HEK293 (cell line): Measurements from ENCODE around the gene LDLRAD2.

Experiments used
- GLI2 ChIP-seq: fragments of 450-650 bp; formaldehyde crosslinking; IDR thresholded peaks from 2 replicates; pipeline ENCODE4; 2017; ENCODE audit warnings: missing biosample characterization, missing genetic modification characterization, low read depth, borderline replicate concordance
- GLIS2 ChIP-seq: fragments of 450-650 bp; formaldehyde crosslinking; IDR thresholded peaks from 2 replicates; pipeline ENCODE4 v1.5.1; 2016; ENCODE audit warnings: missing biosample characterization, missing genetic modification characterization
- HOXC10 ChIP-seq: sonication (generic); formaldehyde crosslinking; IDR thresholded peaks from 2 replicates; pipeline ENCODE4 v1.8.1; 2023; ENCODE audit warnings: mild to moderate bottlenecking, missing genetic modification reagents
- MZF1 ChIP-seq: fragments of 450-650 bp; formaldehyde crosslinking; IDR thresholded peaks from 2 replicates; pipeline ENCODE4 v1.5.1; 2017; ENCODE audit warnings: missing biosample characterization, missing genetic modification characterization, borderline replicate concordance
- PRDM1 ChIP-seq: fragments of 450-650 bp; formaldehyde crosslinking; IDR thresholded peaks from 2 replicates; pipeline ENCODE4; 2016; ENCODE audit warnings: missing biosample characterization, missing genetic modification characterization
- SALL2 ChIP-seq: fragments of 450-650 bp; formaldehyde crosslinking; IDR thresholded peaks from 2 replicates; pipeline ENCODE4 v1.5.0; 2017; ENCODE audit warnings: missing biosample characterization, mild to moderate bottlenecking, missing genetic modification characterization, borderline replicate concordance
- SP7 ChIP-seq: fragments of 450-650 bp; formaldehyde crosslinking; IDR thresholded peaks from 2 replicates; pipeline ENCODE4 v1.5.1; 2016; ENCODE audit warnings: missing biosample characterization, missing genetic modification characterization
- ZBTB21 ChIP-seq: fragments of 450-650 bp; formaldehyde crosslinking; IDR thresholded peaks from 2 replicates; pipeline ENCODE4 v1.5.1; 2017; ENCODE audit warnings: missing biosample characterization, missing genetic modification characterization
- ZFP3 ChIP-seq: fragments of 450-650 bp; formaldehyde crosslinking; IDR thresholded peaks from 2 replicates; pipeline ENCODE4 v1.5.1; 2016; ENCODE audit warnings: low read depth, missing biosample characterization, missing genetic modification characterization
- ZFP41 ChIP-seq: fragments of 450-650 bp; formaldehyde crosslinking; IDR thresholded peaks from 2 replicates; pipeline ENCODE4 v1.5.1; 2016; ENCODE audit warnings: missing biosample characterization, missing genetic modification characterization, borderline replicate concordance
- ZNF274 ChIP-seq, 2 experiments: fragments of 200-500 bp in 1 of 2; fragments of 450-650 bp in 1 of 2; sonication (Bioruptor generic) in 1 of 2; formaldehyde crosslinking in 1 of 2; IDR thresholded peaks; 2 replicates each; pipeline versions ENCODE4 v1.5.1 to v1.6.1; 2014 to 2016; ENCODE audit warnings: borderline replicate concordance in 1 of 2, inconsistent platforms in 1 of 2, low read length in 1 of 2, missing biosample characterization in 1 of 2, missing genetic modification characterization in 1 of 2
- ZNF341 ChIP-seq: fragments of 450-650 bp; formaldehyde crosslinking; IDR thresholded peaks from 2 replicates; pipeline ENCODE4; 2016; ENCODE audit warnings: low read depth, missing biosample characterization, missing genetic modification characterization
- ZNF350 ChIP-seq: fragments of 450-650 bp; formaldehyde crosslinking; IDR thresholded peaks from 2 replicates; pipeline ENCODE4 v1.5.0; 2017; ENCODE audit warnings: missing biosample characterization, mild to moderate bottlenecking, missing genetic modification characterization
- ZNF560 ChIP-seq: fragments of 450-650 bp; formaldehyde crosslinking; IDR thresholded peaks from 2 replicates; pipeline ENCODE4 v1.5.1; 2017; ENCODE audit warnings: missing biosample characterization, missing genetic modification characterization, borderline replicate concordance
- ZNF621 ChIP-seq: fragments of 450-650 bp; formaldehyde crosslinking; IDR thresholded peaks from 2 replicates; pipeline ENCODE4 v1.5.1; 2017; ENCODE audit warnings: missing biosample characterization, missing genetic modification characterization
- ZNF624 ChIP-seq: fragments of 450-650 bp; formaldehyde crosslinking; IDR thresholded peaks from 2 replicates; pipeline ENCODE4 v1.5.1; 2017; ENCODE audit warnings: missing biosample characterization, missing genetic modification characterization
- ZNF626 ChIP-seq: fragments of 450-650 bp; sonication (Bioruptor Pico); formaldehyde crosslinking; IDR thresholded peaks from 2 replicates; pipeline ENCODE4 v1.5.1; 2018; ENCODE audit warnings: missing biosample characterization, missing genetic modification characterization, inconsistent platforms
- ZNF707 ChIP-seq: fragments of 450-650 bp; formaldehyde crosslinking; IDR thresholded peaks from 2 replicates; pipeline ENCODE4 v1.5.1; 2016; ENCODE audit warnings: missing biosample characterization, missing genetic modification characterization
- ZNF785 ChIP-seq: fragments of 450-650 bp; formaldehyde crosslinking; IDR thresholded peaks from 2 replicates; pipeline ENCODE4 v1.5.1; 2016; ENCODE audit warnings: missing biosample characterization, missing genetic modification characterization
- ZSCAN16 ChIP-seq: fragments of 450-650 bp; formaldehyde crosslinking; IDR thresholded peaks from 2 replicates; pipeline ENCODE4 v1.5.1; 2016; ENCODE audit warnings: missing biosample characterization, missing genetic modification characterization
- TF ChIP-seq, protein P1 (sequence below): fragments of 450-650 bp; formaldehyde crosslinking; IDR thresholded peaks from 2 replicates; pipeline ENCODE4 v1.5.1; 2016; ENCODE audit warnings: missing biosample characterization, missing genetic modification characterization
- TF ChIP-seq, protein P2 (sequence below): fragments of 450-650 bp; formaldehyde crosslinking; IDR thresholded peaks from 2 replicates; pipeline ENCODE4 v1.5.1; 2016; ENCODE audit warnings: missing biosample characterization, missing genetic modification characterization
- TF ChIP-seq, protein P3 (sequence below): fragments of 450-650 bp; formaldehyde crosslinking; IDR thresholded peaks from 2 replicates; pipeline ENCODE4 v1.5.1; 2016; ENCODE audit warnings: missing biosample characterization, missing genetic modification characterization, borderline replicate concordance
- TF ChIP-seq, protein P4 (sequence below): fragments of 450-650 bp; formaldehyde crosslinking; IDR thresholded peaks from 2 replicates; pipeline ENCODE4 v1.5.1; 2016; ENCODE audit warnings: missing biosample characterization, missing genetic modification characterization
- TF ChIP-seq, protein P5 (sequence below): fragments of 450-650 bp; formaldehyde crosslinking; IDR thresholded peaks from 2 replicates; pipeline ENCODE4 v1.5.1; 2016; ENCODE audit warnings: missing biosample characterization, missing genetic modification characterization
- TF ChIP-seq, protein P6 (sequence below): fragments of 450-650 bp; formaldehyde crosslinking; IDR thresholded peaks from 2 replicates; pipeline ENCODE4 v1.5.1; 2016; ENCODE audit warnings: missing biosample characterization, missing genetic modification characterization, low read depth
- TF ChIP-seq, protein P7 (sequence below): fragments of 450-650 bp; formaldehyde crosslinking; IDR thresholded peaks from 2 replicates; pipeline ENCODE4 v1.5.1; 2017; ENCODE audit warnings: missing biosample characterization, missing genetic modification characterization

LDLRAD2 gene

DNA sequence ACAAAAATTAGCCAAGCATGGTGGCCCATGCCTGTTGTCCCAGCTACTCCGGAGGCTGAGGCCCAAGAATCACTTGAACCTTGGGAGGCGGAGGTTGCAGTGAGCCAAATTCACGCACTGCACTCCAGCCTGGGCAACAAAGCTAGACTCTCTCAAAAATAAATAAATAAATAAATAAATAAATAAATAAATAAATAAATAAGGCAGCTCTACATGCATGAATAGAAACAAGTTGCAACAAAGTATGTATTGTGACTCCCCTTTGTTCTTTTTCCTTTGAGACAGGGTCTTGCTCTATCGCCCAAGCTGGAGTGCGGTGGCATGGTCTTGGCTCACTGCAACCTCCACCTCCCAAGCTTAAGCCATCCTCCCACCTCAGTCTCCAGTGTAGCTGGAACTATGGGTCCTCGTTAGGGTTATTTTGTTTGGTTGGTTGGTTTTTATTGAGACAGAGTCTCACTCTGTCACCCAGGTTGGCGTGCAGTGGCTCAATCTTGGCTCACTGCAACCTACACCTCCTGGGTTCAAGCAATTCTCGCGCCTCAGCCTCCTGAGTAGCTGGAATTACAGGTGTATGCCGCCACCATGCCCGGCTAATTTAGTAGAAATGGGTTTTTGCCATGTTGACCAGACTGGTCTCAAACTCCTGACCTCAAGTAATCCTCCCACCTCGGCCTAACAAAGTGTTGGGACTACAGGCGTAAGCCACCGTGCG, 37.1 kb upstream of the LDLRAD2 start (continued):
- TF ChIP-seq GLIS2 (tag by site-specific recombination) (0 out of 2 replicates have a peak, but pooled peaks have one; percentile 11), ZNF274 (IDR thresholded peaks at IDR 0.05; ENCODE audit: low read length) (no peak), ZNF274 (tag by site-specific recombination; IDR thresholded peaks at IDR 0.05; ENCODE audit: borderline replicate concordance) (no peak), ZNF341 (0 out of 2 replicates have a peak, but pooled peaks have one; percentile 12), SALL2 (tag by site-specific recombination) (no peak), PRDM1 (tag by site-specific recombination) (no peak), ZFP41 (tag by site-specific recombination) (no peak), HOXC10 (CRISPR knock-in tag) (no peak), ZSCAN16 (tag by site-specific recombination) (no peak), ZNF785 (no peak), ZFP3 (tag by site-specific recombination) (no peak), ZNF560 (tag by site-specific recombination) (peak; percentile 54; the same call in 1 of the 2 replicates), SP7 (tag by site-specific recombination) (no peak), ZNF707 (no peak), ZNF350 (tag by site-specific recombination) (no peak), ZBTB21 (tag by site-specific recombination) (no peak), GLI2 (tag by site-specific recombination) (no peak), MZF1 (no peak), ZNF626 (tag by site-specific recombination) (no peak), ZNF624 (tag by site-specific recombination) (no peak), ZNF621 (tag by site-specific recombination) (no peak)
- TF ChIP-seq, protein P1, sequence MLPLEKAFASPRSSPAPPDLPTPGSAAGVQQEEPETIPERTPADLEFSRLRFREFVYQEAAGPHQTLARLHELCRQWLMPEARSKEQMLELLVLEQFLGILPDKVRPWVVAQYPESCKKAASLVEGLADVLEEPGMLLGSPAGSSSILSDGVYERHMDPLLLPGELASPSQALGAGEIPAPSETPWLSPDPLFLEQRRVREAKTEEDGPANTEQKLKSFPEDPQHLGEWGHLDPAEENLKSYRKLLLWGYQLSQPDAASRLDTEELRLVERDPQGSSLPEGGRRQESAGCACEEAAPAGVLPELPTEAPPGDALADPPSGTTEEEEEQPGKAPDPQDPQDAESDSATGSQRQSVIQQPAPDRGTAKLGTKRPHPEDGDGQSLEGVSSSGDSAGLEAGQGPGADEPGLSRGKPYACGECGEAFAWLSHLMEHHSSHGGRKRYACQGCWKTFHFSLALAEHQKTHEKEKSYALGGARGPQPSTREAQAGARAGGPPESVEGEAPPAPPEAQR (tag by site-specific recombination), result no peak
- TF ChIP-seq, protein P2, sequence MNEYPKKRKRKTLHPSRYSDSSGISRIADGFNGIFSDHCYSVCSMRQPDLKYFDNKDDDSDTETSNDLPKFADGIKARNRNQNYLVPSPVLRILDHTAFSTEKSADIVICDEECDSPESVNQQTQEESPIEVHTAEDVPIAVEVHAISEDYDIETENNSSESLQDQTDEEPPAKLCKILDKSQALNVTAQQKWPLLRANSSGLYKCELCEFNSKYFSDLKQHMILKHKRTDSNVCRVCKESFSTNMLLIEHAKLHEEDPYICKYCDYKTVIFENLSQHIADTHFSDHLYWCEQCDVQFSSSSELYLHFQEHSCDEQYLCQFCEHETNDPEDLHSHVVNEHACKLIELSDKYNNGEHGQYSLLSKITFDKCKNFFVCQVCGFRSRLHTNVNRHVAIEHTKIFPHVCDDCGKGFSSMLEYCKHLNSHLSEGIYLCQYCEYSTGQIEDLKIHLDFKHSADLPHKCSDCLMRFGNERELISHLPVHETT (tag by site-specific recombination), result no peak
- TF ChIP-seq, protein P3, sequence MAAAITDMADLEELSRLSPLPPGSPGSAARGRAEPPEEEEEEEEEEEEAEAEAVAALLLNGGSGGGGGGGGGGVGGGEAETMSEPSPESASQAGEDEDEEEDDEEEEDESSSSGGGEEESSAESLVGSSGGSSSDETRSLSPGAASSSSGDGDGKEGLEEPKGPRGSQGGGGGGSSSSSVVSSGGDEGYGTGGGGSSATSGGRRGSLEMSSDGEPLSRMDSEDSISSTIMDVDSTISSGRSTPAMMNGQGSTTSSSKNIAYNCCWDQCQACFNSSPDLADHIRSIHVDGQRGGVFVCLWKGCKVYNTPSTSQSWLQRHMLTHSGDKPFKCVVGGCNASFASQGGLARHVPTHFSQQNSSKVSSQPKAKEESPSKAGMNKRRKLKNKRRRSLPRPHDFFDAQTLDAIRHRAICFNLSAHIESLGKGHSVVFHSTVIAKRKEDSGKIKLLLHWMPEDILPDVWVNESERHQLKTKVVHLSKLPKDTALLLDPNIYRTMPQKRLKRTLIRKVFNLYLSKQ (tag by site-specific recombination), result no peak
- TF ChIP-seq, protein P4, sequence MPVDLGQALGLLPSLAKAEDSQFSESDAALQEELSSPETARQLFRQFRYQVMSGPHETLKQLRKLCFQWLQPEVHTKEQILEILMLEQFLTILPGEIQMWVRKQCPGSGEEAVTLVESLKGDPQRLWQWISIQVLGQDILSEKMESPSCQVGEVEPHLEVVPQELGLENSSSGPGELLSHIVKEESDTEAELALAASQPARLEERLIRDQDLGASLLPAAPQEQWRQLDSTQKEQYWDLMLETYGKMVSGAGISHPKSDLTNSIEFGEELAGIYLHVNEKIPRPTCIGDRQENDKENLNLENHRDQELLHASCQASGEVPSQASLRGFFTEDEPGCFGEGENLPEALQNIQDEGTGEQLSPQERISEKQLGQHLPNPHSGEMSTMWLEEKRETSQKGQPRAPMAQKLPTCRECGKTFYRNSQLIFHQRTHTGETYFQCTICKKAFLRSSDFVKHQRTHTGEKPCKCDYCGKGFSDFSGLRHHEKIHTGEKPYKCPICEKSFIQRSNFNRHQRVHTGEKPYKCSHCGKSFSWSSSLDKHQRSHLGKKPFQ (tag by site-specific recombination), result no peak; the same call in 1 of the 2 replicates
- TF ChIP-seq, protein P5, sequence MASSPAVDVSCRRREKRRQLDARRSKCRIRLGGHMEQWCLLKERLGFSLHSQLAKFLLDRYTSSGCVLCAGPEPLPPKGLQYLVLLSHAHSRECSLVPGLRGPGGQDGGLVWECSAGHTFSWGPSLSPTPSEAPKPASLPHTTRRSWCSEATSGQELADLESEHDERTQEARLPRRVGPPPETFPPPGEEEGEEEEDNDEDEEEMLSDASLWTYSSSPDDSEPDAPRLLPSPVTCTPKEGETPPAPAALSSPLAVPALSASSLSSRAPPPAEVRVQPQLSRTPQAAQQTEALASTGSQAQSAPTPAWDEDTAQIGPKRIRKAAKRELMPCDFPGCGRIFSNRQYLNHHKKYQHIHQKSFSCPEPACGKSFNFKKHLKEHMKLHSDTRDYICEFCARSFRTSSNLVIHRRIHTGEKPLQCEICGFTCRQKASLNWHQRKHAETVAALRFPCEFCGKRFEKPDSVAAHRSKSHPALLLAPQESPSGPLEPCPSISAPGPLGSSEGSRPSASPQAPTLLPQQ (tag by site-specific recombination), result no peak
- TF ChIP-seq, protein P6, sequence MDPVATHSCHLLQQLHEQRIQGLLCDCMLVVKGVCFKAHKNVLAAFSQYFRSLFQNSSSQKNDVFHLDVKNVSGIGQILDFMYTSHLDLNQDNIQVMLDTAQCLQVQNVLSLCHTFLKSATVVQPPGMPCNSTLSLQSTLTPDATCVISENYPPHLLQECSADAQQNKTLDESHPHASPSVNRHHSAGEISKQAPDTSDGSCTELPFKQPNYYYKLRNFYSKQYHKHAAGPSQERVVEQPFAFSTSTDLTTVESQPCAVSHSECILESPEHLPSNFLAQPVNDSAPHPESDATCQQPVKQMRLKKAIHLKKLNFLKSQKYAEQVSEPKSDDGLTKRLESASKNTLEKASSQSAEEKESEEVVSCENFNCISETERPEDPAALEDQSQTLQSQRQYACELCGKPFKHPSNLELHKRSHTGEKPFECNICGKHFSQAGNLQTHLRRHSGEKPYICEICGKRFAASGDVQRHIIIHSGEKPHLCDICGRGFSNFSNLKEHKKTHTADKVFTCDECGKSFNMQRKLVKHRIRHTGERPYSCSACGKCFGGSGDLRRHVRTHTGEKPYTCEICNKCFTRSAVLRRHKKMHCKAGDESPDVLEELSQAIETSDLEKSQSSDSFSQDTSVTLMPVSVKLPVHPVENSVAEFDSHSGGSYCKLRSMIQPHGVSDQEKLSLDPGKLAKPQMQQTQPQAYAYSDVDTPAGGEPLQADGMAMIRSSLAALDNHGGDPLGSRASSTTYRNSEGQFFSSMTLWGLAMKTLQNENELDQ (tag by site-specific recombination), result no peak
- TF ChIP-seq, protein P7, sequence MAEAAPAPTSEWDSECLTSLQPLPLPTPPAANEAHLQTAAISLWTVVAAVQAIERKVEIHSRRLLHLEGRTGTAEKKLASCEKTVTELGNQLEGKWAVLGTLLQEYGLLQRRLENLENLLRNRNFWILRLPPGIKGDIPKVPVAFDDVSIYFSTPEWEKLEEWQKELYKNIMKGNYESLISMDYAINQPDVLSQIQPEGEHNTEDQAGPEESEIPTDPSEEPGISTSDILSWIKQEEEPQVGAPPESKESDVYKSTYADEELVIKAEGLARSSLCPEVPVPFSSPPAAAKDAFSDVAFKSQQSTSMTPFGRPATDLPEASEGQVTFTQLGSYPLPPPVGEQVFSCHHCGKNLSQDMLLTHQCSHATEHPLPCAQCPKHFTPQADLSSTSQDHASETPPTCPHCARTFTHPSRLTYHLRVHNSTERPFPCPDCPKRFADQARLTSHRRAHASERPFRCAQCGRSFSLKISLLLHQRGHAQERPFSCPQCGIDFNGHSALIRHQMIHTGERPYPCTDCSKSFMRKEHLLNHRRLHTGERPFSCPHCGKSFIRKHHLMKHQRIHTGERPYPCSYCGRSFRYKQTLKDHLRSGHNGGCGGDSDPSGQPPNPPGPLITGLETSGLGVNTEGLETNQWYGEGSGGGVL (tag by site-specific recombination), result no peak
